Astrocyte of the cerebellum (primary cell): ENCODE data around the gene CAPN8.

Source experiments
- DNase-seq: peaks from one replicate; pipeline ENCODE4 v3.0.0-alpha.2; 2011; ENCODE audit warnings: low read depth
- H3K4me3 ChIP-seq: 2 replicates; pipeline ENCODE4 v1.5.1; 2011; ENCODE audit warnings: mild to moderate bottlenecking, low read depth, low read length, moderate library complexity
- in situ Hi-C: cut with HindIII; loops from 2 replicates; pipeline ENCODE4 v1.10.0; 2017; ENCODE audit warnings: low sequenced_read_pairs
- TF ChIP-seq, protein P1 (sequence below): IDR thresholded peaks from 2 replicates; pipeline ENCODE4 v1.5.1; 2012; ENCODE audit warnings: low read length, low read depth, moderate library complexity, mild to moderate bottlenecking; ENCODE audit errors: missing control alignments

CAPN8 gene

DNA sequence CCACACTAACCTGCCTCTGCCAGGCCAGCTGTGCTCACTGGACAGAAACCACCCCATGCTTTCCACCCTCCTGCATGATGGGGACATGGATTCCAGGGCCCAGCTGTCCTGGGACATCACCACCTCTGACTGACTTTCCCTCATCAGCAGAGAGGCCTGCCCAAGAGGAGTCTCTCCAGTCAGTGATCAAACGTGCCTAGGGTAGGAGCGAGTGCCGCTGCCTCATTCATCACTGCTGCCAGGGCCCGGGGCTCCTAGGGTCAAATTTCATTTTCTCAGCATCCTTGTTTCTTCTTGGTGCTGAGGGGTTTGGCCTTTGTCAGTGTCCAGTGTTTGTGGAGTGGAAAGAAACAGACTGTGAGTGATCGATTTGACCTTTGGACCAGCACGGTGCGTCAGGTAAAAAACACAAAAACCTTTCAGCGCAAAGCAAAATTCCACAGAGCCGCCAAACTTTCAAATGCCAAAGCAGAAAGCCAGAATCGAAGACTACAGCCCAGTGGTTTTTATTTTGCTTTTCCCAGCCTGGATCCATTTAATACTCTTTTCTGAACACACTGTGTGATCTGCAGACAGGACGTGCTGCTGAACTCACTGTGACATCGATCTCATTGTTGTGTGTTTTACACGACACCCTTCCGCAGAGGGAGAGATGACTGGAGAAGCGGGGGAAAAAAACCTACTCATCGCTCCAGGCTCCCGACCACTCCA is 43.2 kb downstream of the CAPN8 start:
- no peak overlapping the region for H3K4me3 ChIP-seq
- DNase-seq = no peak
- TF ChIP-seq, protein P1, sequence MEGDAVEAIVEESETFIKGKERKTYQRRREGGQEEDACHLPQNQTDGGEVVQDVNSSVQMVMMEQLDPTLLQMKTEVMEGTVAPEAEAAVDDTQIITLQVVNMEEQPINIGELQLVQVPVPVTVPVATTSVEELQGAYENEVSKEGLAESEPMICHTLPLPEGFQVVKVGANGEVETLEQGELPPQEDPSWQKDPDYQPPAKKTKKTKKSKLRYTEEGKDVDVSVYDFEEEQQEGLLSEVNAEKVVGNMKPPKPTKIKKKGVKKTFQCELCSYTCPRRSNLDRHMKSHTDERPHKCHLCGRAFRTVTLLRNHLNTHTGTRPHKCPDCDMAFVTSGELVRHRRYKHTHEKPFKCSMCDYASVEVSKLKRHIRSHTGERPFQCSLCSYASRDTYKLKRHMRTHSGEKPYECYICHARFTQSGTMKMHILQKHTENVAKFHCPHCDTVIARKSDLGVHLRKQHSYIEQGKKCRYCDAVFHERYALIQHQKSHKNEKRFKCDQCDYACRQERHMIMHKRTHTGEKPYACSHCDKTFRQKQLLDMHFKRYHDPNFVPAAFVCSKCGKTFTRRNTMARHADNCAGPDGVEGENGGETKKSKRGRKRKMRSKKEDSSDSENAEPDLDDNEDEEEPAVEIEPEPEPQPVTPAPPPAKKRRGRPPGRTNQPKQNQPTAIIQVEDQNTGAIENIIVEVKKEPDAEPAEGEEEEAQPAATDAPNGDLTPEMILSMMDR = no peak
- in situ Hi-C loops = no loop called here

DNA sequence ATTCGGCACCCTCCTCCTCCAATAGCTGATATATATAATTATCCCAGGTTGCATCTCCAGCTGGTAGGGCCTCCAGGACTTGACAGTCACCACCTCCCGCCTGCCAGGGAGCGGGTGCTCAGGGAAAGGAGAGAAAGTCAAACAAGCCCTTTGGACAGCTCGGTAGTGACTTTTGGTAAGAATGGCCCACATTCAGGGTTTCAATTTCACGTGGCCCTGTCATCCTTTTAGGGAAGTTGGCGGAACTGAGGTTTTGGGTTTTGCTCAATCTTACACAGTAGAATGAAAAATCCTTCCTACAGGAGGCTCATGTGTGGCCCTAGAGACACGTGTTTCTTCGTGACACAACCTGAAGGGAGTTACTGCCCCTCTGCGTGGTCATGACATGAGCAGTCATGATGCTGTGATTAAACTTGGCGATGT is 44.2 kb downstream of the CAPN8 start:
- TF ChIP-seq, protein P1 = no peak
- H3K4me3 ChIP-seq = no peak overlapping the region
- in situ Hi-C loops = no loop called here
- no peak for DNase-seq

DNA sequence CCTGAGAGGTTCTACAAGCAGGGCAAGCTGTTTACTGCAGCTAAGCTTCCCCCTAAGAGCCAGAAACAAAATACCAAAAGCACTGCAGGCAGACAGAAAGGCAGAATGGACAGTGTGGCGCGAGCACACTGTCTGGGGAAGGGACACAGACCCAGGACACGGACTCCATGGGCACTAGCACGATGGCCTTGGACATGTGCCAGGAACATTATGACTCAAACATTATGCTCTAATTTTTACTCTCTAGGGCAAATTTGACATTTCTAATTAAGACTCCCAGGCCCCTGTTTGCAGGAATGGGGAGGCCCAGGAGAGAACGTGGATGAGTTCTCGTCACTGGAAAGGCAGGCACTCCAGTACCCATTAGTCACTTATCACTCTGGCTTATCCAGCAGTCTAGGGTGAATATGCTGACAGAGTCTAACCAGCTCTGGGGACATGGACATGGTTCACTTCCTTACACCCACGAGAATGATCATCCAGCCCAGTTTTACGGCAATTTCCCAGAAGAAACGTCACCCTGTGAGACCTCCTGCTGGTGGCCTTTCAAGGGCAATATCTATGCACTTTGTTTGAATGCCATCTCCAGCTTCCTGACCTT is 45.1 kb downstream of the CAPN8 start:
- in situ Hi-C loops = no loop called here
- DNase-seq = no peak
- no peak overlapping the region for H3K4me3 ChIP-seq
- TF ChIP-seq, protein P1 = no peak

DNA sequence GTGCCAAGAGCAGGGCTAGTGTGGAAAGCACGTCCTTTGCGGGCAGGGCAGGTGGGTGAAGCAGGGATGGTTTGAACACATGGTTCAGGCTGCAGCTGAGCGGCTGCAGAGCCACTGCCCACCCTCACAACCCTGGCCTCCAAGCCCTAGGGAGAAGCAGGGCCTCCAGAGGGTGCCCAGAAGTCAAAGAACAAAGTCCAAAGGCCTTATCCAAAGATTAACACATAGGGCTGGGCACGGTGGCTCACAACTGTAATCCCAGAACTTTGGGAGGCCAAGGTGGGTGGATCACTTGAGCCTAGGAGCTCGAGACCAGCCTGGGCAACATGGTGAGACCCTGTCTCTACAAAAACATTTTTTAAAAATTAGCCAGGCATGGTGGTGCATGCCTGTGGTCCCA is 46.8 kb downstream of the CAPN8 start:
- DNase-seq = no peak
- in situ Hi-C loops = no loop called here
- TF ChIP-seq, protein P1 = no peak
- H3K4me3 ChIP-seq = no peak overlapping the region

DNA sequence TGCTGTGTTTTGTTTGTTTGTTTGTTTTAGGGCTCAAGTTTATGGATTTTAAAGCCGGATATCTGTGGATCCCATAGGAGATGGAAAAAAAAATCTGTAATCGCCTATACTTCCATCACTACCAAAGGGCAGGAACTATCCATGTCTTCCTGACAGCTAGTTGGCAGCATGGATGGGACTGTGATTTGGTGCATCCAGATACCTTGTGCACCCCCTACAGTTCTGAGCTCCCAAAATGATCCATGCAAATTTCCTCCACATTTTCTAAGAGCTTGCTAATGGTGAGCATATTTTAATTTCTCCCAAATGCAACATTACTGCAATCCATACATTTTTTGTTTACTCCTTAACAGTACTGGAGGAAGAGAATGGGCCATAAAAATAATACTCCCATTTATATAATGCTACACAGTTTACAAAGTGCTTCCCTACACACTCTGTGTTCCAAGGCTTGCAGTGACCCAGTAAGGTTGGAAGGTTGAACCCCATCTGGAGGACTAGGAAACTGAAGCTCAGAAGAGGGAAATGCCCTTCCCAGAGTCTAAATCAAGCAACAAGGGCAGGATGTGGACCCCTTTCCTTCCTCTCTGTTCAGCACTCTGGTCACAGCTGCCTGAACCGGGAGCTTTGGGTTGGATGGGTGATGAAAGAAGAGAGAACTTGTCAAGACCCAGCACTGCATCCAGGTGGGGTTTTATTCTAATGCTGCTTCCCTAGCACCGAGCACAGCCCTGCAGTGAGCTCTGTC is 48.0 kb downstream of the CAPN8 start:
- in situ Hi-C loops = no loop called here
- no peak overlapping the region for H3K4me3 ChIP-seq
- no peak for DNase-seq
- TF ChIP-seq, protein P1 = no peak

DNA sequence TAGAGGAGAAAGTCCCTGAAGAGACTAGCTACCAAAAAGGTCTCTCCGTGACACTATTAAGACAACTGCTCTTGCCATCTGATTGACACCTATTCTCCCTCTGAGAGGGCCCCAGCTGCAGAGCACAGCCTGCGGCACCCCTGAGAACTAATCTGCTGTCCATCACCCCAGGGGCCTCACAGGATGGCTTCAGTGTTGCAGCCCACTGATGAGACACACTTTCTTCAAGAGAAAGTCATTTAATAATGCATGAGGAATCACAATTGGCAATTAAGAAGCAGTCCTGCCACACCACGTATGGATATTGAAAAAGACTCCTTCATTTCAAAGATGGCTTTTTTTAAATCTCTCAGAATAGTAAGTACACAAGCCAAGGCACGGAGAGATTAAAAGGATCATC is 48.9 kb downstream of the CAPN8 start:
- H3K4me3 ChIP-seq = no peak overlapping the region
- TF ChIP-seq, protein P1 = no peak
- in situ Hi-C loops = no loop called here
- no peak for DNase-seq
